Measurements from ENCODE around the gene SND1.
A peak's percentile ranks its signal among the peaks of the same experiment; 100 is the strongest.

Gene SND1

GRCh38 chr7:127803626-127804025 lies 151.6 kb downstream of the SND1 start (continued):
- TF ChIP-seq TOX (CRISPR knock-in tag; IDR thresholded peaks at IDR 0.05; ENCODE audit: borderline replicate concordance), result no peak
- TF ChIP-seq TCF4 (CRISPR knock-in tag; IDR thresholded peaks at IDR 0.05; ENCODE audit: borderline replicate concordance), result peak; percentile 14; the same call in 1 of the 2 replicates
- TF ChIP-seq BACH2 (CRISPR knock-in tag; IDR thresholded peaks at IDR 0.05; ENCODE audit: borderline replicate concordance), result no peak
- TF ChIP-seq ISL1 (CRISPR knock-in tag; IDR thresholded peaks at IDR 0.05), result peak; percentile 85

GRCh38 chr7:127807340-127807739 lies 155.3 kb downstream of the SND1 start:
- ATAC-seq, result peak; percentile 83
- TF ChIP-seq ISL1 (CRISPR knock-in tag; IDR thresholded peaks at IDR 0.05), result peak; percentile 50; the same call in 1 of the 2 replicates
- no peak for TF ChIP-seq CSDC2 (CRISPR knock-in tag; IDR thresholded peaks at IDR 0.05)

- TF ChIP-seq BACH2 (CRISPR knock-in tag; IDR thresholded peaks at IDR 0.05; ENCODE audit: borderline replicate concordance) (no peak), PATZ1 (CRISPR knock-in tag; IDR thresholded peaks at IDR 0.05; ENCODE audit: borderline replicate concordance) (no peak), RARB (CRISPR knock-in tag; IDR thresholded peaks at IDR 0.05) (no peak), TOX (CRISPR knock-in tag; IDR thresholded peaks at IDR 0.05; ENCODE audit: borderline replicate concordance) (no peak), ZNF70 (CRISPR knock-in tag; IDR thresholded peaks at IDR 0.05) (no peak), PPARA (CRISPR knock-in tag; IDR thresholded peaks at IDR 0.05; ENCODE audit: borderline replicate concordance) (no peak), SNAI2 (CRISPR knock-in tag; IDR thresholded peaks at IDR 0.05) (no peak), ISL1 (CRISPR knock-in tag; IDR thresholded peaks at IDR 0.05) (no peak), OSR1 (CRISPR knock-in tag; IDR thresholded peaks at IDR 0.05) (no peak), ZNF565 (CRISPR knock-in tag; conservative IDR thresholded peaks at IDR 0.05; ENCODE audit: low read depth) (no peak), GLIS3 (CRISPR knock-in tag; IDR thresholded peaks at IDR 0.05) (no peak), CSDC2 (CRISPR knock-in tag; IDR thresholded peaks at IDR 0.05) (no peak), ZFP3 (CRISPR knock-in tag; IDR thresholded peaks at IDR 0.05) (no peak), CSRNP3 (CRISPR knock-in tag; IDR thresholded peaks at IDR 0.05) (no peak), POU6F1 (CRISPR knock-in tag; IDR thresholded peaks at IDR 0.05; ENCODE audit: borderline replicate concordance, low read depth) (no peak), ZC3H10 (CRISPR knock-in tag; IDR thresholded peaks at IDR 0.05) (no peak), TCF4 (CRISPR knock-in tag; IDR thresholded peaks at IDR 0.05; ENCODE audit: borderline replicate concordance) (no peak)
- ATAC-seq, result peak; percentile 16
Observed at GRCh38 chr7:127807829-127808228, 155.8 kb downstream of the SND1 start.

GRCh38 chr7:127809261-127809702 lies 157.3 kb downstream of the SND1 start:
- ATAC-seq, result peak; percentile 73
- TF ChIP-seq CREB5 (CRISPR knock-in tag; IDR thresholded peaks at IDR 0.05; ENCODE audit: low read depth), result no peak
- TF ChIP-seq PATZ1 (CRISPR knock-in tag; IDR thresholded peaks at IDR 0.05; ENCODE audit: borderline replicate concordance), result no peak
- TF ChIP-seq ISL1 (CRISPR knock-in tag; IDR thresholded peaks at IDR 0.05), result no peak
- no peak for TF ChIP-seq SNAI2 (CRISPR knock-in tag; IDR thresholded peaks at IDR 0.05)
- no peak for TF ChIP-seq TSHZ2 (CRISPR knock-in tag; IDR thresholded peaks at IDR 0.05)
- no peak for TF ChIP-seq ARNTL (CRISPR knock-in tag; IDR thresholded peaks at IDR 0.05; ENCODE audit: borderline replicate concordance, low read depth)
- TF ChIP-seq POU6F1 (CRISPR knock-in tag; IDR thresholded peaks at IDR 0.05; ENCODE audit: borderline replicate concordance, low read depth), result no peak
- no peak for TF ChIP-seq TOX (CRISPR knock-in tag; IDR thresholded peaks at IDR 0.05; ENCODE audit: borderline replicate concordance)
- no peak for TF ChIP-seq CSDC2 (CRISPR knock-in tag; IDR thresholded peaks at IDR 0.05)
- no peak for TF ChIP-seq ZNF565 (CRISPR knock-in tag; conservative IDR thresholded peaks at IDR 0.05; ENCODE audit: low read depth)
- no peak for TF ChIP-seq GLIS3 (CRISPR knock-in tag; IDR thresholded peaks at IDR 0.05)
- no peak for TF ChIP-seq RARB (CRISPR knock-in tag; IDR thresholded peaks at IDR 0.05)
- TF ChIP-seq ZC3H10 (CRISPR knock-in tag; IDR thresholded peaks at IDR 0.05), result no peak
- TF ChIP-seq ZFP30 (CRISPR knock-in tag; IDR thresholded peaks at IDR 0.05), result no peak
